Skeletal muscle tissue (tissue), 4 donors: Measurements from ENCODE around the gene UBC. TPM values are rescaled to one million over a fixed set of nuclear protein-coding genes. Genes with fewer than 3 reads are reported as not detected.

ENCODE experiments used
- H3K27ac ChIP-seq: one replicate; pipeline ENCODE4 v1.7.0; 2013; ENCODE audit warnings: mild to moderate bottlenecking, low read depth, low read length, inconsistent platforms
- H3K27me3 ChIP-seq, 3 donors: one replicate each; pipeline ENCODE4 v1.7.0; 2013; ENCODE audit warnings: low read length in 3 of 3; ENCODE audit not compliant: control insufficient read depth in 3 of 3, insufficient read depth in 3 of 3
- H3K36me3 ChIP-seq, 3 donors: one replicate each; pipeline ENCODE4 v1.7.0; 2013; ENCODE audit warnings: low read length in 3 of 3; ENCODE audit not compliant: control insufficient read depth in 3 of 3, insufficient read depth in 3 of 3
- H3K4me1 ChIP-seq, 3 donors: one replicate each; pipeline ENCODE4 v1.7.0; 2013; ENCODE audit warnings: low read length in 3 of 3, mild to moderate bottlenecking in 3 of 3; ENCODE audit not compliant: control insufficient read depth in 3 of 3, insufficient read depth in 3 of 3
- H3K4me3 ChIP-seq, 3 donors: one replicate each; pipeline ENCODE4 v1.7.0; 2013; ENCODE audit warnings: low read length in 3 of 3
- H3K9ac ChIP-seq, 3 donors: one replicate each; pipeline ENCODE4 v1.7.0; 2013; ENCODE audit warnings: low read length in 3 of 3, mild to moderate bottlenecking in 3 of 3, moderate library complexity in 2 of 3, low read depth in 1 of 3
- H3K9me3 ChIP-seq, 3 donors: one replicate each; pipeline ENCODE4 v1.7.0; 2013; ENCODE audit warnings: low read length in 3 of 3; ENCODE audit not compliant: control insufficient read depth in 3 of 3
- total RNA-seq: library from RNA; depleted of rRNA; stranded (reverse); fragments of >200 nt; gene quantifications from one replicate; pipeline ENCODE4 v1.2.3, GENCODE V29; 2014
- donor health status: Osteomylitis.

UBC gene
- total RNA-seq, 1 donor from 2014 or later, result 1,198 TPM

DNA sequence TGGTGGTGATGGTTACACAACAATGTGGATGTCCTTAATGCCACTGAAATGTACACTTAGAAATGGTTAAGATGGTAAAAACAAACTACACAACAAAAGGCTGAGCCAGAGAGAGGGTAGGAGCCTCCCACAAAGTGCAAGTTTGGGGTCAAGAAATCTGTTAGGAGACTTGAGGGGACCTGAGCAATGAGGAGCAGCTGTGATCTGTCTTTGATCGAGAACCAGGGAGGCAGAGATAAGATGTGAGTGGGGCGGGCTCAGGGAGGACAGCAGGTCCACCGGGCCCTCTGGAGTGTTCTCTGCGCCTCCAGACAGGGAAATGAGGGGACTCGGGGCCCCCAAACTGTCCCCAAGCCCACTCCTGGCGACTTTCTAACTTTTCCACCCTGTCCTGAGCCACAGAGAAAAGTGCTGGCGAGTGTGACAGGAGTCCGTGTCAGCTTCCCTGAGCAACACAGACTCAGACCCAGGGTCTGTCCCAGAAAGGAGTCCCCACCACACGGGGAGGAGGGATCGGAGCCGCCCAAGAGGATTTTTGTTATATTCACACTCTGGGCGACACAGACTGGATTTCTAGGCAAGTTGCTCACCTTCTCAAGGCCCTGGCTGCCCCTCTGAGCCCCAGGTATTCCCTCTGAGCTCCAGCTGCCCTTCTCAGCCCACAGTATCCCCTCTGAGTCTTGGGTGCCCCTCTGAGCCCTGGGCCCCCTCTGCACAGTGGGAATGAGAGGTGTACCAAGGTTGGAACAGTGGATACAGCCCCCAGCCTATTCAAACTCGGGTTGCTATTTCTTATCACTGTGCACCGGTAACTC is 39.3 kb downstream of the UBC start:
- H3K9me3 ChIP-seq, result no peaks in the 10 kb centered on the region
- H3K27me3 ChIP-seq, result no peaks in the 10 kb centered on the region
- H3K9ac ChIP-seq, result no peak overlapping the region
- H3K36me3 ChIP-seq, result no peaks in the 10 kb centered on the region
- H3K4me3 ChIP-seq, result no peak overlapping the region
- no peaks in the 10 kb centered on the region for H3K4me1 ChIP-seq
- H3K27ac ChIP-seq, result no peak overlapping the region

GRCh38 chr12:124874188-124874587 is 40.3 kb downstream of the UBC start:
- Histone ChIP-seq H3K9ac (no peak overlapping the region), H3K4me1 (no peaks in the 10 kb centered on the region), H3K4me3 (no peak overlapping the region), H3K9me3 (no peaks in the 10 kb centered on the region), H3K36me3 (no peaks in the 10 kb centered on the region), H3K27me3 (no peaks in the 10 kb centered on the region), H3K27ac (no peak overlapping the region)

GRCh38 chr12:124872068-124872719 is 42.3 kb downstream of the UBC start:
- H3K9me3 ChIP-seq, result no peaks in the 10 kb centered on the region
- no peak overlapping the region for H3K27ac ChIP-seq
- no peaks in the 10 kb centered on the region for H3K4me1 ChIP-seq
- H3K27me3 ChIP-seq, result no peaks in the 10 kb centered on the region
- H3K36me3 ChIP-seq, result no peaks in the 10 kb centered on the region
- no peak overlapping the region for H3K9ac ChIP-seq
- no peak overlapping the region for H3K4me3 ChIP-seq

- Histone ChIP-seq H3K27ac (no peak overlapping the region), H3K4me1 (no peaks in the 10 kb centered on the region), H3K9me3 (no peaks in the 10 kb centered on the region), H3K36me3 (no peaks in the 10 kb centered on the region), H3K9ac (no peak overlapping the region), H3K27me3 (no peaks in the 10 kb centered on the region), H3K4me3 (no peak overlapping the region)
Measured at GRCh38 chr12:124871297-124871696, 43.2 kb downstream of the UBC start.

DNA sequence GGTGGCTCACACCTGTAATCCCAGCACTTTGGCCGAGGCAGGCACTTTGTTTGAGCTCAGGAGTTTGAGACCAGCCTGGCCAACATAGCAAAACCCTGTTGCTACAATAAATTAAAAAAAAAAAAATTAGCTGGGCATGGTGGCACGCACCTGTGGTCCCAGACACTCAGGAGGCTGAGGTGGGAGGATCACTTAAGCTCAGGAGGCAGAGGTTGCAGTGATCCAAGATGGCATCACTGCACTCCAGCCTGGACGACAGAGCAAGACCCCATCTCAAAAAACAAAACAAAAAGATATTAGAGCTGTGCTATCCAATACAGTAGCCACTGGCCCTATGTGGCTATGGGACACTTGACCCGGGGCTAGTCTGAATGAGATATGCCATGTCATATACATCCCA is 43.9 kb downstream of the UBC start:
- H3K27me3 ChIP-seq, result no peaks in the 10 kb centered on the region
- H3K4me3 ChIP-seq, result no peak overlapping the region
- H3K36me3 ChIP-seq, result no peaks in the 10 kb centered on the region
- no peak overlapping the region for H3K27ac ChIP-seq
- no peak overlapping the region for H3K9ac ChIP-seq
- no peaks in the 10 kb centered on the region for H3K4me1 ChIP-seq
- no peaks in the 10 kb centered on the region for H3K9me3 ChIP-seq

GRCh38 chr12:124869059-124869665 is 45.3 kb downstream of the UBC start:
- Histone ChIP-seq H3K4me1 (peaks cover 2 to 3% (median 2%) of the 10 kb centered on the region in 3 donors), H3K9me3 (no peaks in the 10 kb centered on the region), H3K27ac (peak overlapping the region; percentile 37), H3K36me3 (no peaks in the 10 kb centered on the region), H3K9ac (no peak overlapping the region), H3K27me3 (no peaks in the 10 kb centered on the region), H3K4me3 (no peak overlapping the region)

DNA sequence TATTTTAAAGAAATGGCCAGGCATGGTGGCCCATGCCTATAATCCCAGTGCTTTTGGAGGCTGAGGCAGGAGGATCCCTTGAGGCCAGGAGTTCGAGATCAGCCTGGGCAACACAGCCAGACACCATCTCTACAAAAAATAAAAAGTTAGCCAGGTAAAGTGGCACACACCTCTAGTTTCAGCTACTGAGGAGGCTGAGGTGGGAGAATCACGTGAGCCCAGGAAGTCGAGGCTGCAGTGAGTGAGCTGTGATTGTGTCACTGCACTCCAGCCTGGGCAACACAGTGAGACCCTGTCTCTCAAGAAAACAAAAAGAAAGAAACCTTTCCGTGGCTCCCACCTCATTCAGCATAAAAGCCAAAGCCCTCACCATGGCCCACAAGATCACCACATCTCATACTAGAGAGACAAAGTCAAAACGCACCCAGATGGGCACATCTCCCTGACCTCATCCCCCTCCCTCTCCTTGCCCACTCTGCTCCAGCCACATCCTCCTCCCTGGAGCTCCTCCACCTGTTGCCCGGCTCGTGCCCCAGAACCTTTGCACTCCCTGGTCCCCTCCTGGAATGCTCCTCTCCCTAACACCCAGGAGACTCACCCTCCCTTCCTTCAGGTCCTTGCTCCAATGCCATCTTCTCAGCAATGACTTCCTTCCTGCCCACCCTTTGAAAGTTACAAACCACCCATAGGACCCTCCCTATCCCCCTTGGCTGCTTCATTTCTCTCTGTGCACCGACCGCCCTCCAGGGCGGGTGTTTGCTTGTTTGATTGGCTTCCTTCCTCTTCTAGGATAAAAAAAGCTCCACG is 46.0 kb downstream of the UBC start:
- H3K4me1 ChIP-seq, result peaks cover 4 to 6% (median 5%) of the 10 kb centered on the region in 3 donors
- H3K4me3 ChIP-seq, result no peak overlapping the region
- no peaks in the 10 kb centered on the region for H3K9me3 ChIP-seq
- no peaks in the 10 kb centered on the region for H3K27me3 ChIP-seq
- no peaks in the 10 kb centered on the region for H3K36me3 ChIP-seq
- no peak overlapping the region for H3K9ac ChIP-seq
- H3K27ac ChIP-seq, result peak overlapping the region; percentile 37

GRCh38 chr12:124867401-124867930 is 47.0 kb downstream of the UBC start:
- no peak overlapping the region for H3K9ac ChIP-seq
- no peaks in the 10 kb centered on the region for H3K9me3 ChIP-seq
- no peaks in the 10 kb centered on the region for H3K27me3 ChIP-seq
- H3K27ac ChIP-seq, result no peak overlapping the region
- peaks cover 11 to 15% (median 13%) of the 10 kb centered on the region in 3 donors for H3K4me1 ChIP-seq
- H3K4me3 ChIP-seq, result no peak overlapping the region
- no peaks in the 10 kb centered on the region for H3K36me3 ChIP-seq

GRCh38 chr12:124866883-124867400 is 47.5 kb downstream of the UBC start:
- H3K4me3 ChIP-seq, result no peak overlapping the region
- H3K27me3 ChIP-seq, result no peaks in the 10 kb centered on the region
- no peak overlapping the region for H3K27ac ChIP-seq
- H3K9me3 ChIP-seq, result no peaks in the 10 kb centered on the region
- H3K36me3 ChIP-seq, result peaks cover 0 to 2% (median 0%) of the 10 kb centered on the region in 3 donors
- no peak overlapping the region for H3K9ac ChIP-seq
- H3K4me1 ChIP-seq, result peaks cover 11 to 21% (median 15%) of the 10 kb centered on the region in 3 donors
